Upper lobe of right lung (tissue), 1 donor: ENCODE results near the gene IL4I1. TPM values are rescaled to one million over a fixed set of nuclear protein-coding genes. Genes with fewer than 3 reads are reported as not detected.

Experiments used
- ATAC-seq: fragments of 200-7000 bp; cut with Tn5 transposase; one replicate; pipeline ENCODE4 v1.9.1; 2020; ENCODE audit warnings: mild to moderate bottlenecking, moderate library complexity
- DNase-seq: peaks from one replicate; pipeline ENCODE4 v3.0.0-alpha.2; 2020
- H3K27ac ChIP-seq: fragments of 200-600 bp; one replicate; pipeline ENCODE4 v1.8.0; 2022
- H3K27me3 ChIP-seq: fragments of 200-600 bp; one replicate; pipeline ENCODE4 v1.8.0; 2022; ENCODE audit warnings: mild to moderate bottlenecking
- H3K36me3 ChIP-seq: fragments of 200-600 bp; one replicate; pipeline ENCODE4 v1.8.0; 2022
- H3K4me1 ChIP-seq: fragments of 200-600 bp; one replicate; pipeline ENCODE4 v1.8.0; 2022
- H3K4me3 ChIP-seq: fragments of 200-600 bp; one replicate; pipeline ENCODE4 v1.8.0; 2022; ENCODE audit warnings: mild to moderate bottlenecking
- H3K9me3 ChIP-seq: fragments of 200-600 bp; one replicate; pipeline ENCODE4 v1.8.0; 2022
- CTCF ChIP-seq: fragments of 200-600 bp; IDR thresholded peaks from one replicate; pipeline ENCODE4 v1.8.0; 2022; ENCODE audit warnings: antibody characterized with exemption
- intact Hi-C: fragments of 100-400 bp; cut with DNase I; formaldehyde crosslinking; loops from one replicate; pipeline ENCODE4 v1.11.0; 2022
- total RNA-seq: library from RNA; stranded (reverse); fragmentation: NEBNext Ultra II Directional; extraction: Animal tissue kit (Norgen Biotek cat#: 25700); gene quantifications from one replicate; pipeline ENCODE4 v1.2.1, GENCODE V29; 2021
- donor health status: DM: no; HTN: yes; CAD: no; lungs with severe emphysema.

The IL4I1 gene
- total RNA-seq, 1 donor from 2014 or later: 1.8 TPM

GRCh38 chr19:49931293-49932040 is 34.8 kb upstream of the IL4I1 start:
- Histone ChIP-seq H3K9me3 (no peaks in the 10 kb centered on the region), H3K27me3 (no peaks in the 10 kb centered on the region), H3K4me3 (no peak overlapping the region), H3K4me1 (peaks cover 9% of the 10 kb centered on the region), H3K27ac (no peak overlapping the region), H3K36me3 (peaks cover 7% of the 10 kb centered on the region)
- intact Hi-C loops: no loop called here
- TF ChIP-seq CTCF: no peak
- no peak for DNase-seq
- no peak for ATAC-seq

- DNase-seq (no peak), ATAC-seq (no peak)
- no peaks in the 10 kb centered on the region for H3K27me3 ChIP-seq
- H3K4me1 ChIP-seq: peaks cover 9% of the 10 kb centered on the region
- intact Hi-C loops: no loop called here
- peaks cover 13% of the 10 kb centered on the region for H3K36me3 ChIP-seq
- no peak overlapping the region for H3K27ac ChIP-seq
- H3K9me3 ChIP-seq: no peaks in the 10 kb centered on the region
- no peak for TF ChIP-seq CTCF
- H3K4me3 ChIP-seq: peak overlapping the region; percentile 94
Observed at GRCh38 chr19:49930483-49931011, 33.9 kb upstream of the IL4I1 start.

GRCh38 chr19:49929611-49930482 is 33.2 kb upstream of the IL4I1 start:
- peak; percentile 93 for DNase-seq
- Histone ChIP-seq H3K4me3 (peak overlapping the region; percentile 94), H3K27me3 (no peaks in the 10 kb centered on the region), H3K4me1 (peaks cover 9% of the 10 kb centered on the region), H3K36me3 (peaks cover 20% of the 10 kb centered on the region), H3K27ac (peak overlapping the region; percentile 92), H3K9me3 (no peaks in the 10 kb centered on the region)
- ATAC-seq: peak; percentile 94
- TF ChIP-seq CTCF: peak; percentile 7
- intact Hi-C loops: no loop called here

GRCh38 chr19:49929121-49929610 is 32.5 kb upstream of the IL4I1 start, which contains the start of the genes ATF5 and NUP62:
Gene ATF5, plus strand, starts transcription at chr19:49929205. Its CDS starts 1,646 bp downstream, at chr19:49930851.
Gene NUP62, minus strand, starts transcription at chr19:49929504. Its CDS starts 19,697 bp downstream, at chr19:49909807.
- Histone ChIP-seq H3K4me1 (peaks cover 9% of the 10 kb centered on the region), H3K27me3 (no peaks in the 10 kb centered on the region), H3K36me3 (peaks cover 27% of the 10 kb centered on the region), H3K9me3 (no peaks in the 10 kb centered on the region), H3K4me3 (peak within 1 kb of the TSS; percentile 94), H3K27ac (peak within 1 kb of the TSS; percentile 92)
- TF ChIP-seq CTCF: no peak
- ATAC-seq (peak; percentile 73), DNase-seq (peak; percentile 95)
- intact Hi-C loops: no loop called here

- H3K4me1 ChIP-seq: peaks cover 9% of the 10 kb centered on the region
Observed at GRCh38 chr19:49927526-49928264, 31.0 kb upstream of the IL4I1 start.

More at GRCh38 chr19:49927526-49928264, 31.0 kb upstream of the IL4I1 start:
- H3K27me3 ChIP-seq: no peaks in the 10 kb centered on the region
- TF ChIP-seq CTCF: no peak
- peak overlapping the region; percentile 8 for H3K27ac ChIP-seq
- no peak for ATAC-seq
- H3K4me3 ChIP-seq: peak overlapping the region; percentile 94
- intact Hi-C loops: no loop called here
- H3K9me3 ChIP-seq: no peaks in the 10 kb centered on the region
- H3K36me3 ChIP-seq: peaks cover 39% of the 10 kb centered on the region
- DNase-seq: no peak
